ENCODE measurements around the gene STX7. TPM values are rescaled to one million over a fixed set of nuclear protein-coding genes. Genes with fewer than 3 reads are reported as not detected.

STX7 gene
- total RNA-seq, 1 experiment from 2014 or later = 25.6 TPM

DNA sequence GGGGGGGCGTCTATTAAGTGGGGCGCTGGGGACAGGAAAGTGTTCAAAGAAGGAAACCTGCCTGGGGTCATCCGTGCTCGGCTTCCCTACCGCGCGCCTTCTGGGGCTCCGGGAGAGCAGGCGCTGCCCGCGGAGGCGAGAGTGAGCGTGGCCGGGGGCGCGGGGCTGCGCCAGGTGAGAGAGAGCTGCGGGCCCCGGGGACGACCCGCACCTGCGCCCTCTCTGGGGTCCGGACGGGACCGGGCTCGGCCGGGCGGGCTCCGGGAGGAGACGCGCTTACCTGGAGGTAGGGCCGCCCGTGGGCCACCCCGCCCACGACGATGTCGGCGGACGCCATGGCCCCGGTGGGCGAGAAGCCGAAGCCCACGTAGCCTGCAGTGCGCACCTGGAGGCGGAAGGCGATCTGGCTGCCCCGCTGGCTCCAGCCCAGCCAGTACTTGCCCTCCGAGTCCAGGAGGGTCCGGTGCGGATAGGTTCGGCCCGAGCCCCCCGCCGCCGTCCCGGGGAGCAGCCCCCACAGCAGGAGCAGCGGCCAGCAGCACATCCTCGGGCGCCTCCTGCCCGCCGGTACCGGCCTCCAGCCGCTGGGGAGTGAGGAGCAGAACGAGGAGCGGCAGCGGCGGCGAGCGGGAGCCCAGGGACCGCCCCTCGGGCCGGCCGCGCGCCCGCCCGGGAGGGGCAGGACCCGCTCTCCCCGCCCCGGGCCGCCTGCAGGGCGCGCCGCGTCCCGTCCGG lies 111.9 kb downstream of the STX7 start, which contains the start of gene MOXD1:
MOXD1 (minus strand) TSS at position 593 of the 735 bp plus-strand sequence; CDS start at position 544, 49 bp downstream.
- Mint-ChIP-seq H3K27ac (no peak within 1 kb of the TSS), H3K27me3 (ENCODE audit: low read depth) (peaks cover 75% of the 10 kb centered on the region), H3K9me3 (no peaks in the 10 kb centered on the region), H3K36me3 (no peaks in the 10 kb centered on the region), H3K4me1 (peaks cover 20% of the 10 kb centered on the region), H3K4me3 (peak within 1 kb of the TSS; percentile 83)
- ATAC-seq (peak; percentile 81), DNase-seq (ENCODE audit: low spot score) (peak; percentile 72)
- ChIA-PET POLR2A (interaction anchor here (0.6 kb wide), 1 partner anchor 337 kb away, joined by 3 read pairs; no protein-coding TSS in a partner anchor), CTCF (interaction anchor here (1.2 kb wide), 1 partner anchor 121 kb away, joined by 8 read pairs; no protein-coding TSS in a partner anchor)
- TF ChIP-seq ZNF396 (CRISPR knock-in tag; IDR thresholded peaks at IDR 0.05; ENCODE audit: borderline replicate concordance) (no peak), ATF1 (CRISPR knock-in tag; IDR thresholded peaks at IDR 0.05) (no peak), RELA (CRISPR knock-in tag; IDR thresholded peaks at IDR 0.05; ENCODE audit: borderline replicate concordance) (0 out of 2 replicates have a peak, but pooled peaks have one; percentile 40), ZNF219 (CRISPR knock-in tag; IDR thresholded peaks at IDR 0.05; ENCODE audit: borderline replicate concordance) (no peak), ZMAT4 (CRISPR knock-in tag; IDR thresholded peaks at IDR 0.05) (no peak), ZNF281 (CRISPR knock-in tag; IDR thresholded peaks at IDR 0.05) (no peak), ZNF671 (CRISPR knock-in tag; IDR thresholded peaks at IDR 0.05) (no peak), ERG (CRISPR knock-in tag; IDR thresholded peaks at IDR 0.05) (no peak), TCF7 (CRISPR knock-in tag; IDR thresholded peaks at IDR 0.05; ENCODE audit: low read depth) (no peak), NFYB (CRISPR knock-in tag; conservative IDR thresholded peaks at IDR 0.05; ENCODE audit: low read depth) (no peak), CDX4 (CRISPR knock-in tag; IDR thresholded peaks at IDR 0.05; ENCODE audit: borderline replicate concordance) (no peak), ARID4B (CRISPR knock-in tag; IDR thresholded peaks at IDR 0.05; ENCODE audit: borderline replicate concordance) (no peak), NFE2L1 (CRISPR knock-in tag; IDR thresholded peaks at IDR 0.05) (no peak), CREB1 (CRISPR knock-in tag; IDR thresholded peaks at IDR 0.05) (no peak), ZNF232 (CRISPR knock-in tag; IDR thresholded peaks at IDR 0.05) (0 out of 2 replicates have a peak, but pooled peaks have one; percentile 45)
- TF ChIP-seq, protein P1, sequence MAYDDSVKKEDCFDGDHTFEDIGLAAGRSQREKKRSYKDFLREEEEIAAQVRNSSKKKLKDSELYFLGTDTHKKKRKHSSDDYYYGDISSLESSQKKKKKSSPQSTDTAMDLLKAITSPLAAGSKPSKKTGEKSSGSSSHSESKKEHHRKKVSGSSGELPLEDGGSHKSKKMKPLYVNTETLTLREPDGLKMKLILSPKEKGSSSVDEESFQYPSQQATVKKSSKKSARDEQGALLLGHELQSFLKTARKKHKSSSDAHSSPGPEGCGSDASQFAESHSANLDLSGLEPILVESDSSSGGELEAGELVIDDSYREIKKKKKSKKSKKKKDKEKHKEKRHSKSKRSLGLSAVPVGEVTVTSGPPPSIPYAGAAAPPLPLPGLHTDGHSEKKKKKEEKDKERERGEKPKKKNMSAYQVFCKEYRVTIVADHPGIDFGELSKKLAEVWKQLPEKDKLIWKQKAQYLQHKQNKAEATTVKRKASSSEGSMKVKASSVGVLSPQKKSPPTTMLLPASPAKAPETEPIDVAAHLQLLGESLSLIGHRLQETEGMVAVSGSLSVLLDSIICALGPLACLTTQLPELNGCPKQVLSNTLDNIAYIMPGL (CRISPR knock-in tag; IDR thresholded peaks at IDR 0.05) = peak; percentile 73; the same call in 1 of the 2 replicates
- TF ChIP-seq, protein P2, sequence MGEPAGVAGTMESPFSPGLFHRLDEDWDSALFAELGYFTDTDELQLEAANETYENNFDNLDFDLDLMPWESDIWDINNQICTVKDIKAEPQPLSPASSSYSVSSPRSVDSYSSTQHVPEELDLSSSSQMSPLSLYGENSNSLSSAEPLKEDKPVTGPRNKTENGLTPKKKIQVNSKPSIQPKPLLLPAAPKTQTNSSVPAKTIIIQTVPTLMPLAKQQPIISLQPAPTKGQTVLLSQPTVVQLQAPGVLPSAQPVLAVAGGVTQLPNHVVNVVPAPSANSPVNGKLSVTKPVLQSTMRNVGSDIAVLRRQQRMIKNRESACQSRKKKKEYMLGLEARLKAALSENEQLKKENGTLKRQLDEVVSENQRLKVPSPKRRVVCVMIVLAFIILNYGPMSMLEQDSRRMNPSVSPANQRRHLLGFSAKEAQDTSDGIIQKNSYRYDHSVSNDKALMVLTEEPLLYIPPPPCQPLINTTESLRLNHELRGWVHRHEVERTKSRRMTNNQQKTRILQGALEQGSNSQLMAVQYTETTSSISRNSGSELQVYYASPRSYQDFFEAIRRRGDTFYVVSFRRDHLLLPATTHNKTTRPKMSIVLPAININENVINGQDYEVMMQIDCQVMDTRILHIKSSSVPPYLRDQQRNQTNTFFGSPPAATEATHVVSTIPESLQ (CRISPR knock-in tag; IDR thresholded peaks at IDR 0.05) = no peak
- TF ChIP-seq, protein P3, sequence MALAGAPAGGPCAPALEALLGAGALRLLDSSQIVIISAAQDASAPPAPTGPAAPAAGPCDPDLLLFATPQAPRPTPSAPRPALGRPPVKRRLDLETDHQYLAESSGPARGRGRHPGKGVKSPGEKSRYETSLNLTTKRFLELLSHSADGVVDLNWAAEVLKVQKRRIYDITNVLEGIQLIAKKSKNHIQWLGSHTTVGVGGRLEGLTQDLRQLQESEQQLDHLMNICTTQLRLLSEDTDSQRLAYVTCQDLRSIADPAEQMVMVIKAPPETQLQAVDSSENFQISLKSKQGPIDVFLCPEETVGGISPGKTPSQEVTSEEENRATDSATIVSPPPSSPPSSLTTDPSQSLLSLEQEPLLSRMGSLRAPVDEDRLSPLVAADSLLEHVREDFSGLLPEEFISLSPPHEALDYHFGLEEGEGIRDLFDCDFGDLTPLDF (CRISPR knock-in tag; IDR thresholded peaks at IDR 0.05) = no peak
- TF ChIP-seq, protein P4, sequence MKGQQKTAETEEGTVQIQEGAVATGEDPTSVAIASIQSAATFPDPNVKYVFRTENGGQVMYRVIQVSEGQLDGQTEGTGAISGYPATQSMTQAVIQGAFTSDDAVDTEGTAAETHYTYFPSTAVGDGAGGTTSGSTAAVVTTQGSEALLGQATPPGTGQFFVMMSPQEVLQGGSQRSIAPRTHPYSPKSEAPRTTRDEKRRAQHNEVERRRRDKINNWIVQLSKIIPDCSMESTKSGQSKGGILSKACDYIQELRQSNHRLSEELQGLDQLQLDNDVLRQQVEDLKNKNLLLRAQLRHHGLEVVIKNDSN (CRISPR knock-in tag; IDR thresholded peaks at IDR 0.05) = no peak

Measured in WTC11 (cell line).